ENCODE measurements around the gene SPIB. TPM values are rescaled to one million over a fixed set of nuclear protein-coding genes. Genes with fewer than 3 reads are reported as not detected.

The SPIB gene
- total and polyA plus RNA-seq, 2 experiments from 2014 or later: 12.6 to 17.5 TPM

- H3K79me2 ChIP-seq (replicated peaks; ENCODE audit: insufficient read depth): no peaks in the 10 kb centered on the region
- Mint-ChIP-seq H3K4me1 (no peaks in the 10 kb centered on the region), H3K27me3 (ENCODE audit: insufficient read depth, low read depth, poor library complexity) (peaks cover 14% of the 10 kb centered on the region), H3K36me3 (ENCODE audit: low read depth) (peaks cover 39% of the 10 kb centered on the region), H3K27ac (no peak overlapping the region), H3K9me3 (peaks cover 87% of the 10 kb centered on the region), H3K4me3 (no peak overlapping the region)
- H3K36me3 ChIP-seq (ENCODE audit: insufficient read depth): no peaks in the 10 kb centered on the region
- no peaks in the 10 kb centered on the region for H3K4me1 ChIP-seq (ENCODE audit: insufficient read depth)
- ATAC-seq (no peak), DNase-seq (ENCODE audit: low spot score) (no peak)
- H4K20me1 ChIP-seq (replicated peaks; ENCODE audit: insufficient read depth): no peaks in the 10 kb centered on the region
- no peak overlapping the region for H3K27ac ChIP-seq (ENCODE audit: low read depth)
- no peaks in the 10 kb centered on the region for H3K27me3 ChIP-seq (ENCODE audit: insufficient read depth)
- H3F3A ChIP-seq (replicated peaks; ENCODE audit: low read depth): no peaks in the 10 kb centered on the region
- 0 out of 2 replicates have a peak, but pooled peaks cover 3% of the 10 kb centered on the region for H3K9me2 ChIP-seq (ENCODE audit: insufficient read depth)
- H3K4me3 ChIP-seq: no peak overlapping the region
- H3K4me2 ChIP-seq: no peak overlapping the region
- no peak for TF ChIP-seq EZH2 (IDR thresholded peaks at IDR 0.05; ENCODE audit: low read depth, unreplicated experiment)
- TF ChIP-seq REST (IDR thresholded peaks at IDR 0.05; ENCODE audit: unreplicated experiment): no peak
- no peak for TF ChIP-seq NANOG (IDR thresholded peaks at IDR 0.05; ENCODE audit: borderline replicate concordance)
- TF ChIP-seq POLR2AphosphoS5 (IDR thresholded peaks at IDR 0.05; ENCODE audit: low read depth): no peak
- no peak for TF ChIP-seq CTCF (conservative IDR thresholded peaks at IDR 0.05; ENCODE audit: low read depth in 2 of 2)
- TF ChIP-seq STAT1 (IDR thresholded peaks at IDR 0.05; ENCODE audit: unreplicated experiment): no peak
- no peak for TF ChIP-seq ZNF114 (CRISPR knock-in tag; IDR thresholded peaks at IDR 0.05)
- no peak for TF ChIP-seq CREB1 (CRISPR knock-in tag; IDR thresholded peaks at IDR 0.05; ENCODE audit: low read depth)
- no peak for TF ChIP-seq EZH2phosphoT487 (IDR thresholded peaks at IDR 0.05; ENCODE audit: unreplicated experiment)
- TF ChIP-seq JUNB (IDR thresholded peaks at IDR 0.05; ENCODE audit: unreplicated experiment): no peak
- TF ChIP-seq ZNF331 (CRISPR knock-in tag; IDR thresholded peaks at IDR 0.05; ENCODE audit: low read depth): no peak
- no peak overlapping the region for H2AFZ ChIP-seq
Observed at GRCh38 chr19:50459638-50460037, 40.9 kb downstream of the SPIB start.
